HepG2 (cell line): ENCODE data around the gene DCDC2C. TPM values are rescaled to one million over a fixed set of nuclear protein-coding genes. Genes with fewer than 3 reads are reported as not detected.

Source experiments
- ATAC-seq: fragments of 200-7000 bp; cut with Tn5 transposase; 3 replicates; pipeline ENCODE4 v1.9.1; 2020; ENCODE audit warnings: mild to moderate bottlenecking, moderate library complexity
- BruUV-seq: library from RNA; stranded (reverse); fragments of 400-500 nt; replicated peaks from 2 replicates; lab custom pipeline; 2021; lab: Mats Ljungman, UMichigan
- CTCF ChIA-PET: fragments of 300-600 bp; formaldehyde crosslinking; extraction: SDS; loops from one replicate; lab custom pipeline; 2021; ENCODE audit warnings: low total read pairs, inconsistent platforms, low intra/inter-chr PET ratio; lab: Yijun Ruan, JAX
- POLR2A ChIA-PET: fragments of 350-600 bp; sonication (Branson Sonifier 250); formaldehyde crosslinking; loops from one replicate; lab custom pipeline; 2020; ENCODE audit warnings: antibody characterized with exemption, inconsistent platforms; lab: Yijun Ruan, JAX
- DNase-seq: peaks from one replicate; pipeline ENCODE4 v3.0.0-alpha.2; 2015; ENCODE audit warnings: low spot score
- FAIRE-seq: peaks from 3 replicates; lab custom pipeline; 2011; peaks lifted over from hg19 to GRCh38; lab: Jason Lieb, UNC
- H2AFZ ChIP-seq: one replicate; pipeline ENCODE4 v1.6.1; 2011; ENCODE audit warnings: low read length, inconsistent platforms
- H3K27ac ChIP-seq: fragments of 300-600 bp; 3 replicates; pipeline ENCODE4 v1.8.0; 2011; ENCODE audit warnings: mixed run types, mild to moderate bottlenecking, mixed read lengths, low read length, inconsistent platforms; ENCODE audit not compliant: insufficient read depth; ENCODE audit errors: extremely low read length
- H3K27me3 ChIP-seq, 2 experiments: fragments of 200-600 bp in 1 of 2; 2 replicates in 1 of 2; 3 replicates in 1 of 2; pipeline versions ENCODE4 v1.6.0 to v1.8.0; 2011; ENCODE audit warnings: low read length in 2 of 2, mild to moderate bottlenecking in 2 of 2, moderate library complexity in 2 of 2, inconsistent platforms in 1 of 2; ENCODE audit not compliant: insufficient read depth in 2 of 2, control insufficient read depth in 1 of 2
- H3K36me3 ChIP-seq, 2 experiments: fragments of 200-600 bp in 1 of 2; replicated peaks in 1 of 2; 2 replicates in 1 of 2; 3 replicates in 1 of 2; pipeline versions ENCODE4 v1.5.1 to v1.8.0; 2011; ENCODE audit warnings: low read length in 2 of 2, inconsistent platforms in 1 of 2; ENCODE audit not compliant: insufficient read depth in 2 of 2, control insufficient read depth in 1 of 2
- H3K4me1 ChIP-seq: 2 replicates; pipeline ENCODE4 v1.5.1; 2012; ENCODE audit warnings: low read length, inconsistent platforms; ENCODE audit not compliant: insufficient read depth
- H3K4me2 ChIP-seq: 2 replicates; pipeline ENCODE4 v1.6.0; 2011; ENCODE audit warnings: low read depth, low read length, inconsistent platforms
- H3K4me3 ChIP-seq, 3 experiments: fragments of 200-600 bp in 1 of 3; sonication (generic), shearing (Covaris generic) in 1 of 3; replicated peaks in 1 of 3; 2 replicates each; pipeline ENCODE4 v1.5.1; 2011 to 2016; ENCODE audit warnings: low read length in 3 of 3, inconsistent platforms in 2 of 3, low read depth in 2 of 3, mild to moderate bottlenecking in 2 of 3, control low read depth in 1 of 3, mixed read lengths in 1 of 3; ENCODE audit not compliant: insufficient read depth in 1 of 3
- H3K79me2 ChIP-seq: one replicate; pipeline ENCODE4 v1.6.1; 2011; ENCODE audit warnings: low read length, inconsistent platforms; ENCODE audit not compliant: insufficient read depth
- H3K9ac ChIP-seq: 2 replicates; pipeline ENCODE4 v1.6.0; 2011; ENCODE audit warnings: mild to moderate bottlenecking, low read depth, low read length, inconsistent platforms; ENCODE audit not compliant: insufficient read depth
- H3K9me3 ChIP-seq: 2 replicates; pipeline ENCODE4 v1.5.1; 2012; ENCODE audit warnings: mild to moderate bottlenecking, low read length
- H4K20me1 ChIP-seq: 2 replicates; pipeline ENCODE4 v1.6.0; 2011; ENCODE audit warnings: inconsistent platforms, mild to moderate bottlenecking, low read length, moderate library complexity; ENCODE audit not compliant: insufficient read depth
- ESRRA ChIP-seq: sonication (generic); formaldehyde crosslinking; IDR thresholded peaks from 2 replicates; pipeline ENCODE4 v1.5.1; 2020; ENCODE audit warnings: mild to moderate bottlenecking, low read depth, missing genetic modification reagents
- IRX3 ChIP-seq: sonication (generic); formaldehyde crosslinking; IDR thresholded peaks from 2 replicates; pipeline ENCODE4 v1.8.1; 2023; ENCODE audit warnings: mild to moderate bottlenecking, low read depth, missing genetic modification reagents, borderline replicate concordance
- JARID2 ChIP-seq: sonication (generic); formaldehyde crosslinking; IDR thresholded peaks from 2 replicates; pipeline ENCODE4 v1.8.1; 2023; ENCODE audit warnings: missing genetic modification reagents, inconsistent platforms; ENCODE audit not compliant: insufficient replicate concordance
- NCOA5 ChIP-seq: sonication (generic); formaldehyde crosslinking; IDR thresholded peaks from 2 replicates; pipeline ENCODE4 v1.4.0; 2020; ENCODE audit warnings: missing genetic modification reagents
- ZBTB7A ChIP-seq: sonication (generic); formaldehyde crosslinking; IDR thresholded peaks from 2 replicates; pipeline ENCODE4 v1.8.0; 2022; ENCODE audit warnings: mild to moderate bottlenecking, missing genetic modification reagents
- ZNF121 ChIP-seq: sonication (generic); formaldehyde crosslinking; IDR thresholded peaks from 2 replicates; pipeline ENCODE4 v1.5.0; 2020; ENCODE audit warnings: mild to moderate bottlenecking, missing genetic modification reagents
- WGBS: methylation state at CpG from one replicate; pipeline ENCODE4 v1.1.6; 2017; ENCODE audit warnings: low lambda C conversion rate; 5-methylcytosine and 5-hydroxymethylcytosine counted together
- in situ Hi-C: cut with HindIII; loops from 2 replicates; pipeline ENCODE4 v1.10.0; 2017; ENCODE audit warnings: low pct_unique_long_range_greater_than_20kb; ENCODE audit not compliant: extremely low pct_ligation_motif_present
- intact Hi-C: fragments of 100-400 bp; cut with micrococcal nuclease; formaldehyde crosslinking; loops from one replicate; pipeline ENCODE4 v1.10.0; 2022; ENCODE audit not compliant: unreplicated experiment
- polyA plus RNA-seq, 8 experiments: library from polyadenylated mRNA; depleted of rRNA in 3 of 8; stranded (reverse) in 7 of 8; unstranded in 1 of 8; fragments of >200 nt; fragmentation: Illumina TruSeq in 4 of 8; extraction: Trizol in 4 of 8; gene quantifications; 2 replicates each; pipeline versions ENCODE4 v1.2.1 to v1.2.3, GENCODE V29; 2011 to 2016; ENCODE audit warnings: low read depth in 4 of 8, missing spikeins in 1 of 8, mixed read lengths in 1 of 8; ENCODE audit not compliant: insufficient read depth in 1 of 8
- total RNA-seq, 5 experiments: library from RNA; depleted of rRNA; stranded (reverse); fragments of >200 nt; fragmentation: Illumina TruSeq; extraction: Trizol; gene quantifications; 2 replicates each; pipeline ENCODE4 v1.2.3, GENCODE V29; 2016; ENCODE audit warnings: low read depth in 1 of 5
- TF ChIP-seq, protein P1 (sequence below): sonication (generic); formaldehyde crosslinking; IDR thresholded peaks from 2 replicates; pipeline ENCODE4 v1.5.0; 2020; ENCODE audit warnings: mild to moderate bottlenecking, missing genetic modification reagents
- TF ChIP-seq, protein P2 (sequence below): sonication (generic); formaldehyde crosslinking; IDR thresholded peaks from 2 replicates; pipeline ENCODE4 v1.4.0; 2020; ENCODE audit warnings: missing genetic modification reagents
- TF ChIP-seq, protein P3 (sequence below): sonication (generic); formaldehyde crosslinking; IDR thresholded peaks from 2 replicates; pipeline ENCODE4 v1.4.0; 2020; ENCODE audit warnings: missing genetic modification reagents
- TF ChIP-seq, protein P4 (sequence below): sonication (generic); formaldehyde crosslinking; IDR thresholded peaks from 2 replicates; pipeline ENCODE4 v1.4.0; 2020; ENCODE audit warnings: missing genetic modification reagents
- TF ChIP-seq, protein P5 (sequence below): sonication (generic); formaldehyde crosslinking; IDR thresholded peaks from 2 replicates; pipeline ENCODE4 v1.5.0; 2020; ENCODE audit warnings: missing genetic modification reagents, mild to moderate bottlenecking, borderline replicate concordance

The DCDC2C gene
- total and polyA plus RNA-seq, 2 of the 13 experiments (the other 11 are each of a cell fraction or from before 2014, with no cell fraction given), result not detected

DNA sequence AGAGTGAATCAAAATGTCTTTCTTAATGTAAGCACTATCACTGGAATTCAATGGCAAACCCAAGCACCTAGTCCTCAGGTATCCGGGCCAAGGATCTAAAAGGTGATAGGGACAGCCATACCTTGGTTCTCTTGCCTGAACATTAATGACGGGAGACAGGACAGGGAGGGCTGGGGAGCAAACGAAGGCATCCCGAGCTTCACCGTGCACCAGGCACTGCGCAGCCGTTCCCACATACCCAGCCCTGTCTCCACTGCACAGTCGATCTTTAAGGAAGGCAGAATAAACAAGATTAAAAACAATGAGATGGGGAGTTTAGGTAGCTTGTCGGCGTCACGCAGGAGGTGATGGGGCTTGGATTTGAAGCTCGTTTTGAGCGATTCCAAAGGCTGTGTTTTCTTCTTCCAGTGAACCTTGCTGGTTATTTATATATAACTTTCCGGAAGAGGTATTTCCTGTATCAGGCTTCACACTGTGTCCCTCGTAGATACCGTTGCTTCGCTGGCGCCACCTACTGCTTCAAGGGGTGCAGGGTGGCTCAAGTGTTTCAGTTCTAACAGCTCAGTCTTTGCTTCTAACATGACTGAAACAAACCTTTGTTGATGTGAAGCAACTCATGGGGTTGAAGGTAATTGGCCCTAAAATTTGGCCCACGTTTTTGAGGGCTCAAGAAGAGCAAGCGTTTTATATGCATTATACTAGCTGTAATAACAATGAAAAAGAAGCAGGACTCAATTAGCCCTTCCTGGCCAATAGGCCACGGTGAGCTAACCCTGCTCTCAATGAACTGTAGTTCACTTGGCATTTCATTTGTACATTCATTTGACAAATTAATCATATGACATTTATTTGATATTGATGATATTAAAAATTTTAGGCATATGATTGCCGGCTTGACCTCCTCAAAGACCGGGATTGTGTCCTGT, 77.4 kb downstream of the DCDC2C start (continued):
- TF ChIP-seq, protein P1, sequence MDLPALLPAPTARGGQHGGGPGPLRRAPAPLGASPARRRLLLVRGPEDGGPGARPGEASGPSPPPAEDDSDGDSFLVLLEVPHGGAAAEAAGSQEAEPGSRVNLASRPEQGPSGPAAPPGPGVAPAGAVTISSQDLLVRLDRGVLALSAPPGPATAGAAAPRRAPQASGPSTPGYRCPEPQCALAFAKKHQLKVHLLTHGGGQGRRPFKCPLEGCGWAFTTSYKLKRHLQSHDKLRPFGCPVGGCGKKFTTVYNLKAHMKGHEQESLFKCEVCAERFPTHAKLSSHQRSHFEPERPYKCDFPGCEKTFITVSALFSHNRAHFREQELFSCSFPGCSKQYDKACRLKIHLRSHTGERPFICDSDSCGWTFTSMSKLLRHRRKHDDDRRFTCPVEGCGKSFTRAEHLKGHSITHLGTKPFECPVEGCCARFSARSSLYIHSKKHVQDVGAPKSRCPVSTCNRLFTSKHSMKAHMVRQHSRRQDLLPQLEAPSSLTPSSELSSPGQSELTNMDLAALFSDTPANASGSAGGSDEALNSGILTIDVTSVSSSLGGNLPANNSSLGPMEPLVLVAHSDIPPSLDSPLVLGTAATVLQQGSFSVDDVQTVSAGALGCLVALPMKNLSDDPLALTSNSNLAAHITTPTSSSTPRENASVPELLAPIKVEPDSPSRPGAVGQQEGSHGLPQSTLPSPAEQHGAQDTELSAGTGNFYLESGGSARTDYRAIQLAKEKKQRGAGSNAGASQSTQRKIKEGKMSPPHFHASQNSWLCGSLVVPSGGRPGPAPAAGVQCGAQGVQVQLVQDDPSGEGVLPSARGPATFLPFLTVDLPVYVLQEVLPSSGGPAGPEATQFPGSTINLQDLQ (CRISPR knock-in tag), result no peak
- TF ChIP-seq, protein P2, sequence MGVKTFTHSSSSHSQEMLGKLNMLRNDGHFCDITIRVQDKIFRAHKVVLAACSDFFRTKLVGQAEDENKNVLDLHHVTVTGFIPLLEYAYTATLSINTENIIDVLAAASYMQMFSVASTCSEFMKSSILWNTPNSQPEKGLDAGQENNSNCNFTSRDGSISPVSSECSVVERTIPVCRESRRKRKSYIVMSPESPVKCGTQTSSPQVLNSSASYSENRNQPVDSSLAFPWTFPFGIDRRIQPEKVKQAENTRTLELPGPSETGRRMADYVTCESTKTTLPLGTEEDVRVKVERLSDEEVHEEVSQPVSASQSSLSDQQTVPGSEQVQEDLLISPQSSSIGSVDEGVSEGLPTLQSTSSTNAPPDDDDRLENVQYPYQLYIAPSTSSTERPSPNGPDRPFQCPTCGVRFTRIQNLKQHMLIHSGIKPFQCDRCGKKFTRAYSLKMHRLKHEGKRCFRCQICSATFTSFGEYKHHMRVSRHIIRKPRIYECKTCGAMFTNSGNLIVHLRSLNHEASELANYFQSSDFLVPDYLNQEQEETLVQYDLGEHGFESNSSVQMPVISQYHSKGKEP, result no peak

DNA sequence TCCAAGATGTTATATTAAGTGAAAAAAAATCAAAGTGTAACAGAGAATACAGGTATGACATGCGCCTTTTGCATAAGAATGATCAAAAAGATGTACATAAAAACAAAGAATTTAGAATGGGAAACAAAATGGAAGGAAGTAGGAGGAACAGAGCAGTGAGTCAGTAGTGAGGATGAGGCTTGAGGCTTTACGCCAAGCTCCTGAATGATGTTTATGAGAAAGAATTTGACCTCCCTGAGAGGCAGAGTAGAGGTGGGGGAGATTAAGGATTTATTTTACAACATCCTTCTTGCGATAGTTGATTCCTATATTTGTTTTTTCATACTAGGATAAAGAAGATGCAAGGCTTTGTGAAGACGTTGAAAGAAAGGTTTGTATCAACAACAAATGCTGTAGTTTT, 81.4 kb downstream of the DCDC2C start:
- ChIA-PET CTCF (no interaction called here), POLR2A (no interaction called here)
- ATAC-seq (no peak), DNase-seq (no peak), FAIRE-seq (no peak)
- Histone ChIP-seq H3K4me2 (no peak overlapping the region), H3K4me1 (no peaks in the 10 kb centered on the region), H3K9ac (no peak overlapping the region), H3K27ac (no peak overlapping the region), H3K9me3 (no peaks in the 10 kb centered on the region), H3K36me3 (no peaks in the 10 kb centered on the region), H3K27me3 (peaks cover 7 to 34% of the 10 kb centered on the region in 2 experiments), H4K20me1 (no peaks in the 10 kb centered on the region), H3K4me3 (no peak overlapping the region), H2AFZ (no peak overlapping the region), H3K79me2 (no peaks in the 10 kb centered on the region)
- intact Hi-C loops (no loop called here), in situ Hi-C loops (no loop called here)
- 23% methylated on average over 4 of the region's 4 CpGs for WGBS
- BruUV-seq, result no TSS peak
- TF ChIP-seq ZBTB7A (CRISPR knock-in tag) (no peak), ZNF121 (CRISPR knock-in tag) (no peak), NCOA5 (CRISPR knock-in tag) (no peak), ESRRA (CRISPR knock-in tag) (no peak), IRX3 (CRISPR knock-in tag) (no peak), JARID2 (CRISPR knock-in tag) (no peak)
- TF ChIP-seq, protein P3, sequence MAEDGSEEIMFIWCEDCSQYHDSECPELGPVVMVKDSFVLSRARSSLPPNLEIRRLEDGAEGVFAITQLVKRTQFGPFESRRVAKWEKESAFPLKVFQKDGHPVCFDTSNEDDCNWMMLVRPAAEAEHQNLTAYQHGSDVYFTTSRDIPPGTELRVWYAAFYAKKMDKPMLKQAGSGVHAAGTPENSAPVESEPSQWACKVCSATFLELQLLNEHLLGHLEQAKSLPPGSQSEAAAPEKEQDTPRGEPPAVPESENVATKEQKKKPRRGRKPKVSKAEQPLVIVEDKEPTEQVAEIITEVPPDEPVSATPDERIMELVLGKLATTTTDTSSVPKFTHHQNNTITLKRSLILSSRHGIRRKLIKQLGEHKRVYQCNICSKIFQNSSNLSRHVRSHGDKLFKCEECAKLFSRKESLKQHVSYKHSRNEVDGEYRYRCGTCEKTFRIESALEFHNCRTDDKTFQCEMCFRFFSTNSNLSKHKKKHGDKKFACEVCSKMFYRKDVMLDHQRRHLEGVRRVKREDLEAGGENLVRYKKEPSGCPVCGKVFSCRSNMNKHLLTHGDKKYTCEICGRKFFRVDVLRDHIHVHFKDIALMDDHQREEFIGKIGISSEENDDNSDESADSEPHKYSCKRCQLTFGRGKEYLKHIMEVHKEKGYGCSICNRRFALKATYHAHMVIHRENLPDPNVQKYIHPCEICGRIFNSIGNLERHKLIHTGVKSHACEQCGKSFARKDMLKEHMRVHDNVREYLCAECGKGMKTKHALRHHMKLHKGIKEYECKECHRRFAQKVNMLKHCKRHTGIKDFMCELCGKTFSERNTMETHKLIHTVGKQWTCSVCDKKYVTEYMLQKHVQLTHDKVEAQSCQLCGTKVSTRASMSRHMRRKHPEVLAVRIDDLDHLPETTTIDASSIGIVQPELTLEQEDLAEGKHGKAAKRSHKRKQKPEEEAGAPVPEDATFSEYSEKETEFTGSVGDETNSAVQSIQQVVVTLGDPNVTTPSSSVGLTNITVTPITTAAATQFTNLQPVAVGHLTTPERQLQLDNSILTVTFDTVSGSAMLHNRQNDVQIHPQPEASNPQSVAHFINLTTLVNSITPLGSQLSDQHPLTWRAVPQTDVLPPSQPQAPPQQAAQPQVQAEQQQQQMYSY (CRISPR knock-in tag), result no peak
- TF ChIP-seq, protein P4, sequence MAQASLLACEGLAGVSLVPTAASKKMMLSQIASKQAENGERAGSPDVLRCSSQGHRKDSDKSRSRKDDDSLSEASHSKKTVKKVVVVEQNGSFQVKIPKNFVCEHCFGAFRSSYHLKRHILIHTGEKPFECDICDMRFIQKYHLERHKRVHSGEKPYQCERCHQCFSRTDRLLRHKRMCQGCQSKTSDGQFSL, result no peak
- TF ChIP-seq, protein P5, sequence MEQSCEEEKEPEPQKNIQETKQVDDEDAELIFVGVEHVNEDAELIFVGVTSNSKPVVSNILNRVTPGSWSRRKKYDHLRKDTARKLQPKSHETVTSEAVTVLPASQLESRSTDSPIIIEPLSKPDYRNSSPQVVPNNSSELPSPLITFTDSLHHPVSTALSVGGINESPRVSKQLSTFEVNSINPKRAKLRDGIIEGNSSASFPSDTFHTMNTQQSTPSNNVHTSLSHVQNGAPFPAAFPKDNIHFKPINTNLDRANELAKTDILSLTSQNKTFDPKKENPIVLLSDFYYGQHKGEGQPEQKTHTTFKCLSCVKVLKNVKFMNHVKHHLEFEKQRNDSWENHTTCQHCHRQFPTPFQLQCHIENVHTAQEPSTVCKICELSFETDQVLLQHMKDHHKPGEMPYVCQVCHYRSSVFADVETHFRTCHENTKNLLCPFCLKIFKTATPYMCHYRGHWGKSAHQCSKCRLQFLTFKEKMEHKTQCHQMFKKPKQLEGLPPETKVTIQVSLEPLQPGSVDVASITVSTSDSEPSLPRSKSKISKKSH (CRISPR knock-in tag), result no peak
